Endothelial cell of umbilical vein (primary cell): Measurements from ENCODE around the gene ACTR3C. TPM values are rescaled to one million over a fixed set of nuclear protein-coding genes. Genes with fewer than 3 reads are reported as not detected.
"Not testable (repeated sequence)": the region's sequence is repeated elsewhere in the genome, so short reads cannot be mapped to it uniquely, and the experiment has no call there.

Source experiments
- BruUV-seq: library from RNA; stranded (reverse); fragments of 400-500 nt; replicated peaks from 2 replicates; lab custom pipeline; 2021; lab: Mats Ljungman, UMichigan
- CTCF ChIA-PET: fragments of 300-600, 350-600 bp; sonication (Branson Sonifier 250); formaldehyde crosslinking; loops from one replicate; lab custom pipeline; 2021; ENCODE audit warnings: antibody characterized with exemption, inconsistent platforms; lab: Charles Lee
- POLR2A ChIA-PET: fragments of 300-600, 350-600 bp; sonication (Branson Sonifier 250); formaldehyde crosslinking; loops from one replicate; lab custom pipeline; 2021; ENCODE audit warnings: antibody characterized with exemption, inconsistent platforms; lab: Charles Lee
- DNase-seq: peaks from one replicate; pipeline ENCODE4 v3.0.0-alpha.2; 2011; ENCODE audit warnings: low read depth, low spot score
- FAIRE-seq: peaks from 2 replicates; lab custom pipeline; 2011; peaks lifted over from hg19 to GRCh38; lab: Jason Lieb, UNC
- H2AFZ ChIP-seq: 2 replicates; pipeline ENCODE4 v1.6.0; 2012; ENCODE audit warnings: low read depth, low read length, control low read depth, inconsistent platforms
- H3K27ac ChIP-seq: 2 replicates; pipeline ENCODE4 v1.5.1; 2011; ENCODE audit warnings: low read depth, mild to moderate bottlenecking, control low read depth, low read length, moderate library complexity; ENCODE audit not compliant: insufficient read depth
- H3K27me3 ChIP-seq, 2 experiments: 2 replicates each; pipeline versions ENCODE4 v1.6.0 to v1.6.1; 2011; ENCODE audit warnings: low read length in 2 of 2, mixed read lengths in 1 of 2; ENCODE audit not compliant: control insufficient read depth in 2 of 2, insufficient read depth in 2 of 2
- H3K36me3 ChIP-seq, 2 experiments: 2 replicates in 1 of 2; 3 replicates in 1 of 2; pipeline ENCODE4 v1.5.1; 2011; ENCODE audit warnings: low read length in 2 of 2, mild to moderate bottlenecking in 1 of 2, moderate library complexity in 1 of 2; ENCODE audit not compliant: control insufficient read depth in 2 of 2, insufficient read depth in 2 of 2; ENCODE audit errors: extremely low read depth in 1 of 2
- H3K4me1 ChIP-seq: 3 replicates; pipeline ENCODE4 v1.5.1; 2011; ENCODE audit warnings: mild to moderate bottlenecking, low read length; ENCODE audit not compliant: control insufficient read depth, insufficient read depth; ENCODE audit errors: extremely low read depth
- H3K4me2 ChIP-seq: 2 replicates; pipeline ENCODE4 v1.6.1; 2011; ENCODE audit warnings: low read length, control low read depth, mixed read lengths; ENCODE audit not compliant: insufficient read depth
- H3K4me3 ChIP-seq, 3 experiments: fragments of 200-600 bp in 1 of 3; sonication (generic), shearing (Covaris generic) in 1 of 3; replicated peaks in 1 of 3; 2 replicates each; pipeline ENCODE4 v1.5.1; 2011 to 2016; ENCODE audit warnings: control low read depth in 3 of 3, low read length in 3 of 3, mild to moderate bottlenecking in 2 of 3, inconsistent platforms in 1 of 3, low read depth in 1 of 3, moderate library complexity in 1 of 3; ENCODE audit not compliant: insufficient read depth in 1 of 3
- H3K79me2 ChIP-seq: 2 replicates; pipeline ENCODE4 v1.6.0; 2012; ENCODE audit warnings: low read length, inconsistent platforms; ENCODE audit not compliant: control insufficient read depth, insufficient read depth
- H3K9ac ChIP-seq: replicated peaks from 2 replicates; pipeline ENCODE3; 2011; ENCODE audit warnings: low read length, control low read depth; ENCODE audit not compliant: insufficient read depth; ENCODE audit errors: extremely low read depth
- H3K9me1 ChIP-seq: replicated peaks from 3 replicates; pipeline ENCODE4 v1.6.0; 2011; ENCODE audit warnings: mild to moderate bottlenecking, low read length; ENCODE audit not compliant: control insufficient read depth, insufficient read depth; ENCODE audit errors: extremely low read depth
- H3K9me3 ChIP-seq: replicated peaks from 2 replicates; pipeline ENCODE4 v1.5.1; 2012; ENCODE audit warnings: low read length, inconsistent platforms; ENCODE audit not compliant: control insufficient read depth, insufficient read depth
- H4K20me1 ChIP-seq: replicated peaks from 2 replicates; pipeline ENCODE3; 2011; ENCODE audit warnings: mild to moderate bottlenecking, low read length; ENCODE audit not compliant: control insufficient read depth, insufficient read depth; ENCODE audit errors: extremely low read depth
- dilution Hi-C: fragments of 300-500 bp; cut with MboI; formaldehyde crosslinking; loops from one replicate; pipeline ENCODE4 v1.15.0; 2019; ENCODE audit warnings: low sequenced_read_pairs; ENCODE audit not compliant: extremely low pct_ligation_motif_present
- intact Hi-C: fragments of 100-400 bp; cut with micrococcal nuclease; formaldehyde crosslinking; loops from one replicate; pipeline ENCODE4 v1.10.0; 2022
- polyA plus RNA-seq, 4 experiments: library from polyadenylated mRNA; depleted of rRNA in 3 of 4; stranded (reverse) in 3 of 4; unstranded in 1 of 4; fragments of >200 nt; gene quantifications; 2 replicates each; pipeline versions ENCODE4 v1.2.1 to v1.2.3, GENCODE V29; 2011 to 2012; ENCODE audit warnings: missing spikeins in 1 of 4
- total RNA-seq: library from RNA; stranded (reverse); gene quantifications from 2 replicates; pipeline ENCODE4 v1.2.3, GENCODE V29; 2021
- TF ChIP-seq, protein P1 (sequence below), 2 donors: IDR thresholded peaks; 1 replicate in 1 of 2; 2 replicates in 1 of 2; pipeline ENCODE4 v1.5.1; 2011; ENCODE audit warnings: low read length in 2 of 2, mild to moderate bottlenecking in 2 of 2, moderate library complexity in 2 of 2, control low read depth in 1 of 2, inconsistent platforms in 1 of 2, low read depth in 1 of 2; ENCODE audit not compliant: insufficient read depth in 1 of 2; ENCODE audit errors: extremely low read depth in 1 of 2

Gene ACTR3C
- total and polyA plus RNA-seq, 2 donors (not counting 3 experiments of a cell fraction or from before 2014, with no cell fraction given), result 0.33 TPM; not detected in 1

DNA sequence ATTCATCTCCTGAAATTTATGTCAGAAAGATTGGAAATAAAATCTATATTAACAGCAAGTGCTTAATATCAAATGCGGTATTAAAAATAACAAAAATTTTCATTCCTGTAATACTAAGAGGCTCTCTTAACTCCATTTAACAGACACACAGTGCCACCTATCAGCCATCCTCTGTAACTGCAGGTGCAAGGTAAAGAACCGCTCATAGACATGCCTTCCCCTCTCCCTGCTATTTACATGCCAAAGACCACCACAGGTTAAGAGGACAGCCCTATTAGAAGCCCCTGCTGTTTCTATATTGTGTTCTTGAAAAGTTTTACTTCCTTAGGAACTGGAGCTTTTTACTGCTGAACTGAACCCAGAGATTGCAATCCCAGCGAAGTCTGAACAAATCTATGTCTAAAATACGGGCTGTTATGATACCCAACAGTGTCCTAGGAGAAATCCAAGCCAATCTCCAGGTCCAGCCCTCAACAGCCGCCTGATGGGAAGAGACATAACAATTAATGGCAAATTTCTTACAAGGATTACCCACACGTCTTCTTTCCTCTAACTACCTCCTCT lies 47.1 kb downstream of the ACTR3C start:
- H3K36me3 ChIP-seq, H3K27me3 ChIP-seq, H3K4me3 ChIP-seq, dilution Hi-C loops, H3K9ac ChIP-seq, H3K9me3 ChIP-seq, BruUV-seq, H3K4me2 ChIP-seq, H3K4me1 ChIP-seq, POLR2A ChIA-PET, H3K27ac ChIP-seq, H3K9me1 ChIP-seq, H4K20me1 ChIP-seq, H3K79me2 ChIP-seq, H2AFZ ChIP-seq: not testable (repeated sequence)
- FAIRE-seq (peak; percentile 89), DNase-seq (peak; percentile 21)
- TF ChIP-seq, protein P1, sequence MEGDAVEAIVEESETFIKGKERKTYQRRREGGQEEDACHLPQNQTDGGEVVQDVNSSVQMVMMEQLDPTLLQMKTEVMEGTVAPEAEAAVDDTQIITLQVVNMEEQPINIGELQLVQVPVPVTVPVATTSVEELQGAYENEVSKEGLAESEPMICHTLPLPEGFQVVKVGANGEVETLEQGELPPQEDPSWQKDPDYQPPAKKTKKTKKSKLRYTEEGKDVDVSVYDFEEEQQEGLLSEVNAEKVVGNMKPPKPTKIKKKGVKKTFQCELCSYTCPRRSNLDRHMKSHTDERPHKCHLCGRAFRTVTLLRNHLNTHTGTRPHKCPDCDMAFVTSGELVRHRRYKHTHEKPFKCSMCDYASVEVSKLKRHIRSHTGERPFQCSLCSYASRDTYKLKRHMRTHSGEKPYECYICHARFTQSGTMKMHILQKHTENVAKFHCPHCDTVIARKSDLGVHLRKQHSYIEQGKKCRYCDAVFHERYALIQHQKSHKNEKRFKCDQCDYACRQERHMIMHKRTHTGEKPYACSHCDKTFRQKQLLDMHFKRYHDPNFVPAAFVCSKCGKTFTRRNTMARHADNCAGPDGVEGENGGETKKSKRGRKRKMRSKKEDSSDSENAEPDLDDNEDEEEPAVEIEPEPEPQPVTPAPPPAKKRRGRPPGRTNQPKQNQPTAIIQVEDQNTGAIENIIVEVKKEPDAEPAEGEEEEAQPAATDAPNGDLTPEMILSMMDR (IDR thresholded peaks at IDR 0.05; ENCODE audit: extremely low read depth in 1 of 2, insufficient read depth in 1 of 2, low read depth in 1 of 2, low read length in 2 of 2), result peak; percentile 28 to 39
- intact Hi-C loops, result loop anchor here (5.0 kb wide), 1 partner anchor 469 kb away; no protein-coding TSS in a partner anchor
- CTCF ChIA-PET, result interaction anchor here (1.2 kb wide), 1 partner anchor 392 kb away, joined by 3 read pairs; no protein-coding TSS in a partner anchor

DNA sequence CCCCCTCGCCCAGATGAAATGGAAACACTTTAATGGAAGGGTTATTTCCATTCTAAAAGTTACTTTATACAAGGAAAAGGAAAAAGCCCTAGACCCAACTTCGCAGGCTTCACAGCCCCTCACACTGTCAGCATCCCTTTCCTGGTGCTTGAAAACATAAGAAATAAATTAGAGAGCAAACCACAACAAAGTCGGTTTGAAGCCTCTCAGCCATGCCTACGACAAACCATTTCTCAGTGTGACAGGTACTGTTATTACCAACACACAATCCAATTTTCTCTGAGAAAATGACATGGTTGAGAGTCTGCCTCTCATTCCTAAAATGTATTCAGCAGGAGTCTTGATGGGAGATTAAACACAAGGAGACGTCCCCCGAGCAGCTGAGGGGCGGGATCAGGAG lies 51.4 kb downstream of the ACTR3C start:
- H3K9ac ChIP-seq, H3K27me3 ChIP-seq, FAIRE-seq, H3K36me3 ChIP-seq, H2AFZ ChIP-seq, H3K9me1 ChIP-seq, H3K27ac ChIP-seq, H3K4me1 ChIP-seq, CTCF ChIA-PET, POLR2A ChIA-PET, DNase-seq, H3K79me2 ChIP-seq, H4K20me1 ChIP-seq, H3K4me2 ChIP-seq, H3K9me3 ChIP-seq, dilution Hi-C loops, H3K4me3 ChIP-seq, BruUV-seq, intact Hi-C loops: not testable (repeated sequence)

DNA sequence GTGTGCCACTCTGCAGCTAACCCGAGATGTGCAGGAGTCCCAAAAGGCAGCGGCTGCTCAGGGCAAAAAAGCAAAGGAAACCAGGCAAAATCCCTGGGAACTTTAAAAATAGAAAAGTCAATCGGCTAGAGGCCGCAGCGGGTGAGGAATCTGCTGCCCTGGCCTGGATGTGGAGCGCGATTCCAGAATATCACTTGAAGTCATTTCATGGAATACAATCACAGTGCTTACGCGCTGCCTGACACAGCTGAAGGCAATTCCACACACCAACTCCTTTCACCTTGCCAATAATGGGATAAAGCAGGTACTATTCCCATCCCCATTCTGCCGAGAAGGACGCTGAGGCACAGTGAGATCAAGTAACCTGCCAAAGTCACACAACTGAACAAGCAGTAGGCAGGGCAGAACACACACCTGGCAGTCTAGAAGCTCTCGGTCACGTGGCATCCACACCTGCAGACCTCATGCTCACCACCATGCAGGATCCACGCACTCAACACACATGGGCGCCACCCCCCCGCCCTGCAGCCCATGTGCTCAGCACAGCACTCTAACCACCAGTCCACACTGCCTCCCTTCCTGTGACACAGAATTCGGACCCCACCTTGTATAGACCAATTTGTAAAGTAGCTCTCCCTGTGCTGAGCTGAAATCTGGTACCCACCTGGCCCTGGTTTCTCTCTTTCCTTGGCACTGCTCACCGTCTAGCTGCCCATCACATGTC lies 53.1 kb downstream of the ACTR3C start:
- H2AFZ ChIP-seq, H3K9ac ChIP-seq, H3K4me2 ChIP-seq, BruUV-seq, intact Hi-C loops, H3K4me1 ChIP-seq, H3K27me3 ChIP-seq, H4K20me1 ChIP-seq, CTCF ChIA-PET, DNase-seq, H3K36me3 ChIP-seq, FAIRE-seq, POLR2A ChIA-PET, H3K9me3 ChIP-seq, H3K79me2 ChIP-seq, H3K9me1 ChIP-seq, H3K4me3 ChIP-seq, H3K27ac ChIP-seq, dilution Hi-C loops: not testable (repeated sequence)
